RWPE2 (cell line): ENCODE data around the gene PCDH1.
A peak's percentile ranks its signal among the peaks of the same experiment; 100 is the strongest.
"Not testable (repeated sequence)": the region's sequence is repeated elsewhere in the genome, so short reads cannot be mapped to it uniquely, and the experiment has no call there.

Source experiments
- ATAC-seq: fragments of 200-7000 bp; cut with Tn5 transposase; 3 replicates; pipeline ENCODE4 v1.9.1; 2021; ENCODE audit warnings: low read depth
- DNase-seq: peaks from one replicate; pipeline ENCODE4 v3.0.0-alpha.2; 2020; ENCODE audit warnings: low spot score
- H3K27ac ChIP-seq: fragments of 450-650 bp; 2 replicates; pipeline ENCODE4 v1.5.1; 2017; ENCODE audit warnings: mild to moderate bottlenecking; ENCODE audit not compliant: poor library complexity, severe bottlenecking
- H3K27me3 ChIP-seq: fragments of 250-450 bp; sonication (Bioruptor Pico); 2 replicates; pipeline ENCODE4 v1.5.1; 2021; ENCODE audit warnings: mild to moderate bottlenecking, moderate library complexity; ENCODE audit not compliant: insufficient read depth, poor library complexity, severe bottlenecking
- H3K36me3 ChIP-seq: fragments of 250-450 bp; sonication (Bioruptor Pico); 2 replicates; pipeline ENCODE4 v1.5.1; 2020; ENCODE audit warnings: low read depth, mild to moderate bottlenecking, moderate library complexity
- H3K4me1 ChIP-seq: fragments of 250-450 bp; sonication (Bioruptor Pico); 2 replicates; pipeline ENCODE4 v1.5.1; 2021; ENCODE audit warnings: mild to moderate bottlenecking, moderate library complexity; ENCODE audit not compliant: insufficient read depth, poor library complexity, severe bottlenecking
- H3K4me3 ChIP-seq: fragments of 250-450 bp; sonication (Bioruptor Pico); 2 replicates; pipeline ENCODE4 v1.5.1; 2021; ENCODE audit warnings: mild to moderate bottlenecking, moderate library complexity; ENCODE audit not compliant: severe bottlenecking
- H3K9me3 ChIP-seq: fragments of 250-450 bp; sonication (Bioruptor Pico); 2 replicates; pipeline ENCODE4 v1.5.1; 2021; ENCODE audit warnings: mild to moderate bottlenecking, moderate library complexity; ENCODE audit not compliant: severe bottlenecking
- TF ChIP-seq, protein P1 (sequence below): fragments of 450-650 bp; IDR thresholded peaks from one replicate; pipeline ENCODE4 v1.5.1; 2017; ENCODE audit warnings: mild to moderate bottlenecking, moderate library complexity; ENCODE audit not compliant: poor library complexity, severe bottlenecking

PCDH1 gene

GRCh38 chr5:141824717-141825116, 53.5 kb downstream of the PCDH1 start:
- H3K9me3 ChIP-seq: no peaks in the 10 kb centered on the region
- no peaks in the 10 kb centered on the region for H3K27me3 ChIP-seq
- no peak for DNase-seq
- TF ChIP-seq, protein P1, sequence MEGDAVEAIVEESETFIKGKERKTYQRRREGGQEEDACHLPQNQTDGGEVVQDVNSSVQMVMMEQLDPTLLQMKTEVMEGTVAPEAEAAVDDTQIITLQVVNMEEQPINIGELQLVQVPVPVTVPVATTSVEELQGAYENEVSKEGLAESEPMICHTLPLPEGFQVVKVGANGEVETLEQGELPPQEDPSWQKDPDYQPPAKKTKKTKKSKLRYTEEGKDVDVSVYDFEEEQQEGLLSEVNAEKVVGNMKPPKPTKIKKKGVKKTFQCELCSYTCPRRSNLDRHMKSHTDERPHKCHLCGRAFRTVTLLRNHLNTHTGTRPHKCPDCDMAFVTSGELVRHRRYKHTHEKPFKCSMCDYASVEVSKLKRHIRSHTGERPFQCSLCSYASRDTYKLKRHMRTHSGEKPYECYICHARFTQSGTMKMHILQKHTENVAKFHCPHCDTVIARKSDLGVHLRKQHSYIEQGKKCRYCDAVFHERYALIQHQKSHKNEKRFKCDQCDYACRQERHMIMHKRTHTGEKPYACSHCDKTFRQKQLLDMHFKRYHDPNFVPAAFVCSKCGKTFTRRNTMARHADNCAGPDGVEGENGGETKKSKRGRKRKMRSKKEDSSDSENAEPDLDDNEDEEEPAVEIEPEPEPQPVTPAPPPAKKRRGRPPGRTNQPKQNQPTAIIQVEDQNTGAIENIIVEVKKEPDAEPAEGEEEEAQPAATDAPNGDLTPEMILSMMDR: no peak
- no peak overlapping the region for H3K4me3 ChIP-seq
- no peak for ATAC-seq
- H3K4me1 ChIP-seq: peaks cover 16% of the 10 kb centered on the region
- H3K27ac ChIP-seq: no peak overlapping the region
- no peaks in the 10 kb centered on the region for H3K36me3 ChIP-seq

DNA sequence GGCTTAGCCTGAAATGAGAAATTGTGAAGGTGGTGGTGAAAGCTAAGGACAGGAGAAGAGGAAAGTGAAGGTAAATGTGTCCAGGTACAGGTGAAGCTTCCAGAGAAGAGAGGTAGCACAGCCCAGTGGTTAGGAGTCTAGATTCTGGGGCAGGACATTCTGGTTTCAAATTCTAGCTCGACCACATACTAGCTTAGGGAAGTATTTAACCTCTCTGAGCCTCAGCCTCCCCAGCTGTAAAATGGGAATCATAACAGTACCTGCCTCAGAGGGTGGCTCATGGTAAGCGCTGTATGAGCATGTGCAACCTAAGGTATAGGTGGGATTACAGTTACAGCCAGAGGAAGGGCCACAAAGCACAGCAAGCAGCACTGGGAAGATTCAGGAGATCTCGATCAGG, 55.2 kb downstream of the PCDH1 start:
- DNase-seq (no peak), ATAC-seq (no peak)
- Histone ChIP-seq H3K27ac (no peak overlapping the region), H3K9me3 (no peaks in the 10 kb centered on the region), H3K36me3 (no peaks in the 10 kb centered on the region), H3K4me1 (peaks cover 16% of the 10 kb centered on the region), H3K4me3 (no peak overlapping the region), H3K27me3 (no peaks in the 10 kb centered on the region)
- TF ChIP-seq, protein P1: no peak

DNA sequence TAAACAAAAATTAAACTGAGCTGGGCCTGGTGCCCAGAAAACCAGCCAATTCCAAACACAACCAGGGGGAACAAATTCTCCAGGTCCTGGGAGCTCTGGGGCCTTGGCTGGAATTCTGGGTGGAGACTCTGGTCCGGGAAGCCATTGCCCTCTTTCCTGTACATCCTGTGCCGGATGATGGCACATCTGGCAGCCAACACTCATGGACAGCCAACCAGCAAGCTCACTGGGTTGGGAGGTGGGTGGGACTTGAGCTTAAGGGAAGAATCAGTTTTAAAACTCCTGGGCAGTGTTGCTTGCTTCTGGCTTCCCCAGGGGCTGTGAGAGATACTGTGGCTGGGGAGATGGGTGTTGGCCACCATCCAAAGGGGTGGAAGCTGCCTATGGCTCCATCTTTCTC, 56.1 kb downstream of the PCDH1 start:
- ATAC-seq: peak; percentile 39; the same call in 1 of the 3 replicates

DNA sequence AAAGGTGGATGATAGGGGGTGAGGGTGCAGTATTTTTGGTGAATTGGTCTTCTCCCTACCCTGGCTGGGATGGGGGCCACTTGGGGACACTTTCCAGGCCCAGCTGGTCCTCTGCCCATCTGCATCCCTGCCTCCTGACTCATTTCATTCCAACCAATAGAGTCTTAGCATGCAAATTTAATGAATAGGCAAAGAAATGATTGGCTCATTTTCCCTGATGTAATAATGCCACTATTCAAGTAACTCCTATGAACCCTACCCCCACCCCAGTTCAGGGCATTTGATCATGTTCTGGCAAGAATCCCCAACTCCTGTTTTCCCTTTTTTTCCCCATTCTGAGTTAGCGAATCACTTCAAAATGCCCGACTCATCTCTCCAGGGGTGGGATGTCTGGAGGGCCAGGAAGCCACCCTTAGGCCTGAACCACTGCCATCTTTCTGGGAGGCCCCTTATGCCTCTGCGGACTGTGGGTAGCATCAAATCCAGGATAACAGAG, 56.7 kb downstream of the PCDH1 start:
- DNase-seq: no peak
- peak; percentile 86 for ATAC-seq
- no peak overlapping the region for H3K4me3 ChIP-seq
- no peaks in the 10 kb centered on the region for H3K36me3 ChIP-seq
- TF ChIP-seq, protein P1: no peak
- H3K4me1 ChIP-seq: peaks cover 16% of the 10 kb centered on the region
- H3K27ac ChIP-seq: peak overlapping the region; percentile 29
- no peaks in the 10 kb centered on the region for H3K27me3 ChIP-seq
- no peaks in the 10 kb centered on the region for H3K9me3 ChIP-seq

More for the DNA sequence above, 56.1 kb downstream of the PCDH1 start:
- Histone ChIP-seq H3K9me3 (no peaks in the 10 kb centered on the region), H3K27ac (peak overlapping the region; percentile 29), H3K27me3 (no peaks in the 10 kb centered on the region), H3K4me1 (peaks cover 16% of the 10 kb centered on the region), H3K36me3 (no peaks in the 10 kb centered on the region), H3K4me3 (no peak overlapping the region)
- TF ChIP-seq, protein P1: no peak
- DNase-seq: no peak

- ATAC-seq, H3K4me3 ChIP-seq, DNase-seq, H3K36me3 ChIP-seq, H3K27me3 ChIP-seq, H3K27ac ChIP-seq, H3K9me3 ChIP-seq: not testable (repeated sequence)
- peaks cover 16% of the 10 kb centered on the region for H3K4me1 ChIP-seq
Measured at GRCh38 chr5:141820686-141821085, 57.5 kb downstream of the PCDH1 start.
